OCI-LY3 (cell line): ENCODE results near the gene CHST8.

ENCODE experiments used
- H2AFZ ChIP-seq: fragments of 200-600, 300-600 bp; shearing (Covaris generic); 2 replicates; pipeline ENCODE4 v1.6.0; 2014; ENCODE audit warnings: antibody characterized with exemption, low read depth, low read length
- H3K27ac ChIP-seq: fragments of 200-600, 300-600 bp; sonication (generic); 2 replicates; pipeline ENCODE4 v1.5.1; 2014; ENCODE audit warnings: mild to moderate bottlenecking, low read length, moderate library complexity, mixed read lengths
- H3K27me3 ChIP-seq: fragments of 200-600, 300-600 bp; sonication (generic); 2 replicates; pipeline ENCODE4 v1.6.1; 2014; ENCODE audit warnings: low read depth, low read length, mixed read lengths
- H3K36me3 ChIP-seq: fragments of 200-600, 300-600 bp; sonication (generic); replicated peaks from 2 replicates; pipeline ENCODE3; 2014; ENCODE audit warnings: low read depth, low read length, mixed read lengths
- H3K4me1 ChIP-seq: fragments of 300-600, 200-600 bp; sonication (generic); 2 replicates; pipeline ENCODE4 v1.6.1; 2014; ENCODE audit warnings: low read length, mixed read lengths
- H3K4me2 ChIP-seq: fragments of 200-600, 300-600 bp; sonication (generic); 2 replicates; pipeline ENCODE4 v1.6.1; 2014; ENCODE audit warnings: low read length, mixed read lengths
- H3K4me3 ChIP-seq: fragments of 300-600, 200-600 bp; sonication (generic); 2 replicates; pipeline ENCODE4 v1.5.1; 2014; ENCODE audit warnings: antibody characterized with exemption, mild to moderate bottlenecking, low read length, moderate library complexity
- H3K79me2 ChIP-seq: fragments of 300-600, 200-600 bp; shearing (Covaris generic); 2 replicates; pipeline ENCODE4 v1.6.1; 2014; ENCODE audit warnings: mild to moderate bottlenecking, low read length, mixed read lengths
- H3K9ac ChIP-seq: fragments of 300-600, 200-600 bp; shearing (Covaris generic); 2 replicates; pipeline ENCODE4 v1.6.0; 2014; ENCODE audit warnings: mild to moderate bottlenecking, low read length, moderate library complexity
- H3K9me3 ChIP-seq: fragments of 200-600, 300-600 bp; shearing (Covaris generic); 2 replicates; pipeline ENCODE4 v1.6.1; 2014; ENCODE audit warnings: low read length, mixed read lengths; ENCODE audit not compliant: insufficient read depth
- H4K20me1 ChIP-seq: fragments of 200-600, 300-600 bp; sonication (generic); 2 replicates; pipeline ENCODE4 v1.6.1; 2016; ENCODE audit warnings: low read length, mixed read lengths; ENCODE audit not compliant: insufficient read depth
- EZH2phosphoT487 ChIP-seq: fragments of 200-600 bp; shearing (Covaris generic); IDR thresholded peaks from 2 replicates; pipeline ENCODE4 v1.6.1; 2018; ENCODE audit warnings: antibody characterized with exemption, mixed run types, low read depth
- TF ChIP-seq, protein P1 (sequence below): fragments of 200-600, 300-600 bp; sonication (generic); IDR thresholded peaks from 2 replicates; pipeline ENCODE4 v1.5.1; 2014; ENCODE audit warnings: antibody characterized with exemption, low read length, low read depth

The CHST8 gene

DNA sequence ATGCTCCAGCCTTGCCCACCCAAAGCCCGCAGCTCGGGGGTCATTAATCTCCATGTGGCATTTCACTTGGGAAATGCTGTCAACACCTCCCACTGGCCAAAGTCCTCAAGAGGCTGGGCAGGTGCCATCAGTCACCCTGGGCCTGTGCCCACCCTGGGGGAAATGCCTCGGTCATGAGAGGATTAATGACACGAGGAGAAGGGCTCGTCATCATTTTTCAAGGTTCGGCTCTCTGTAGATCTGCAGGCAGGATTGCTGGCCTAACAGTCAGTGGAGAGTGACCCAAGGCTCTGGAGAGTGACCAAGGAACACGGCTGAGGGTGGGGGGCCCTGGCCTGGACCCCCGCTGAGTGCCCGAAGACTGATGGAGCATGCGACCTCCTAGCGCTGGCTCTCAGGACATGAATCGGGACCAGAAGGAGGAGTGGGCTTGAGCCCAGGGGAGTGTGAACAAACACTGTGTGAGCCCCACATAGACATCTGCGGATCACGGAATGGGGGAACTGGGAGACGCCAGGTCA lies 159.7 kb downstream of the CHST8 start:
- H3K9me3 ChIP-seq = no peaks in the 10 kb centered on the region
- H3K9ac ChIP-seq = no peak overlapping the region
- no peak overlapping the region for H3K4me3 ChIP-seq
- H3K4me1 ChIP-seq = peaks cover 6% of the 10 kb centered on the region
- H2AFZ ChIP-seq = no peak overlapping the region
- TF ChIP-seq, protein P1, sequence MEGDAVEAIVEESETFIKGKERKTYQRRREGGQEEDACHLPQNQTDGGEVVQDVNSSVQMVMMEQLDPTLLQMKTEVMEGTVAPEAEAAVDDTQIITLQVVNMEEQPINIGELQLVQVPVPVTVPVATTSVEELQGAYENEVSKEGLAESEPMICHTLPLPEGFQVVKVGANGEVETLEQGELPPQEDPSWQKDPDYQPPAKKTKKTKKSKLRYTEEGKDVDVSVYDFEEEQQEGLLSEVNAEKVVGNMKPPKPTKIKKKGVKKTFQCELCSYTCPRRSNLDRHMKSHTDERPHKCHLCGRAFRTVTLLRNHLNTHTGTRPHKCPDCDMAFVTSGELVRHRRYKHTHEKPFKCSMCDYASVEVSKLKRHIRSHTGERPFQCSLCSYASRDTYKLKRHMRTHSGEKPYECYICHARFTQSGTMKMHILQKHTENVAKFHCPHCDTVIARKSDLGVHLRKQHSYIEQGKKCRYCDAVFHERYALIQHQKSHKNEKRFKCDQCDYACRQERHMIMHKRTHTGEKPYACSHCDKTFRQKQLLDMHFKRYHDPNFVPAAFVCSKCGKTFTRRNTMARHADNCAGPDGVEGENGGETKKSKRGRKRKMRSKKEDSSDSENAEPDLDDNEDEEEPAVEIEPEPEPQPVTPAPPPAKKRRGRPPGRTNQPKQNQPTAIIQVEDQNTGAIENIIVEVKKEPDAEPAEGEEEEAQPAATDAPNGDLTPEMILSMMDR = no peak
- TF ChIP-seq EZH2phosphoT487 = no peak
- peaks cover 32% of the 10 kb centered on the region for H3K27me3 ChIP-seq
- no peak overlapping the region for H3K4me2 ChIP-seq
- no peak overlapping the region for H3K27ac ChIP-seq
- no peaks in the 10 kb centered on the region for H4K20me1 ChIP-seq
- H3K36me3 ChIP-seq = no peaks in the 10 kb centered on the region
- H3K79me2 ChIP-seq = no peaks in the 10 kb centered on the region

DNA sequence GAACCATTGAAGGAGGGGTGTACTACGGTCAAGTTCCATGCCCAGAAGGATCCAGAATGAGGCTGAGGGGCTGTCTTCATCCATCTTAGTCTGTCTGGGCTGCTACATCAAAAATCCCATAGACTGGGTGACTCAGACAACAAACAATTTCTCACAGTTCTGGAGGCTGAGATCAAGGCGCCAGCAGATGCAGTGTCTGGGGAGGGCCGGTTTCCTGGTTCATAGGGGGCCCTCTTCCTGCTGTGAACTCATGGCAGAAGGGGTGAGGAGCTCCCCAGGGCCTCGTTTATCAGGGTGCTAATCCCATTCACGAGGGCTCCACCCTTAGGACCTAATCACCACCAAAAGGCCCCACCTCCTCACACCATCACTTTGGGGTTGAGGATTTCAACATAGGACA lies 160.2 kb downstream of the CHST8 start:
- no peaks in the 10 kb centered on the region for H3K36me3 ChIP-seq
- TF ChIP-seq EZH2phosphoT487 = no peak
- TF ChIP-seq, protein P1 = no peak
- no peak overlapping the region for H3K4me2 ChIP-seq

DNA sequence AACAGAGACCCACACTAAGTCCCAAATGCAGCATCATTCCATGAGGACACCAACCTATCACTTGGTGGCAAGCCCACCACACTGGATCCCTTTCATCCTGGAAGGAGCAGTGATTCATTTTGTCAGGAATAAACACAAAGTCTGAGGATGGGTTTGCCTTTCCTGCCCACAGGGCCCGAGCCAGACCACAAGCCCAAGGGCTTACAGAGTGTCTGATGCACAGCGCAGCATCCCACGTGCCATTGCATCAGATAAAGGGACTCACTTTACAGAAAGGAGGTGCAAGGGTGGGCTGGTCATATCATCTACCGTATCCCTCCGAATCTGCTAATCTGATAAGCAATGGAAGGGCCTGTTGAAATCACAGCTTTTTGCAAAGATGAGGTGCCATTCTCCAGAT lies 162.7 kb downstream of the CHST8 start:
- TF ChIP-seq, protein P1 = no peak
- no peak for TF ChIP-seq EZH2phosphoT487
- Histone ChIP-seq H3K27me3 (peaks cover 44% of the 10 kb centered on the region), H3K4me1 (no peaks in the 10 kb centered on the region), H3K36me3 (no peaks in the 10 kb centered on the region), H3K79me2 (no peaks in the 10 kb centered on the region), H3K27ac (no peak overlapping the region), H3K4me2 (no peak overlapping the region), H3K9me3 (no peaks in the 10 kb centered on the region), H3K9ac (no peak overlapping the region), H2AFZ (no peak overlapping the region), H3K4me3 (no peak overlapping the region), H4K20me1 (no peaks in the 10 kb centered on the region)

More for the DNA sequence above, 160.2 kb downstream of the CHST8 start:
- no peak overlapping the region for H3K27ac ChIP-seq
- H3K4me3 ChIP-seq = no peak overlapping the region
- peaks cover 6% of the 10 kb centered on the region for H3K4me1 ChIP-seq
- H3K27me3 ChIP-seq = peaks cover 34% of the 10 kb centered on the region
- no peaks in the 10 kb centered on the region for H3K79me2 ChIP-seq
- H3K9ac ChIP-seq = no peak overlapping the region
- H2AFZ ChIP-seq = no peak overlapping the region
- no peaks in the 10 kb centered on the region for H4K20me1 ChIP-seq
- no peaks in the 10 kb centered on the region for H3K9me3 ChIP-seq

DNA sequence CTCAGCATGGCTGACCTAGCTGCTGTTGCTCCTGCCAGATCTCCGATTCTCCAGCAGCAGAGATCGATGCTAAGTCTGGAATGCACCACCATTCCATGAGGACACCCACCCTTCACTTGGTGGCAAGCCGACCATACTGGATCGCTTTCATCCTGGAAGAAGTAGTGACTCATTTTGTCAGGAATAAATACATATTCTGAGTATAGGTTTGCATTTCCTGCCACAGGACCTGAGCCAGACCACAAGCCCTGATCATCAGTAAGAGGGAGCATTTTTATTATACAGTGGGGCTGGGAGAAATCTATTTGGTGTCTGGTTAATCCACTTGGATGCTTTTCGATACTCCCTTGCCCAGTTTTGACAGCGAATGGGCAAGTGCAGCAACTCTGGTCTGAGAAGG lies 164.0 kb downstream of the CHST8 start:
- Histone ChIP-seq H3K4me1 (no peaks in the 10 kb centered on the region), H3K27me3 (peaks cover 38% of the 10 kb centered on the region), H2AFZ (no peak overlapping the region), H3K4me3 (no peak overlapping the region), H3K9me3 (no peaks in the 10 kb centered on the region), H4K20me1 (no peaks in the 10 kb centered on the region), H3K27ac (no peak overlapping the region), H3K4me2 (no peak overlapping the region), H3K79me2 (no peaks in the 10 kb centered on the region), H3K9ac (no peak overlapping the region), H3K36me3 (no peaks in the 10 kb centered on the region)
- TF ChIP-seq, protein P1 = no peak
- TF ChIP-seq EZH2phosphoT487 = no peak
